Uterus (tissue), 4 donors: ENCODE results near the gene MRFAP1. TPM values are rescaled to one million over a fixed set of nuclear protein-coding genes. Genes with fewer than 3 reads are reported as not detected.
"Not testable (repeated sequence)": the region's sequence is repeated elsewhere in the genome, so short reads cannot be mapped to it uniquely, and the experiment has no call there.

Source experiments
- DNase-seq, 2 donors: peaks; one replicate each; pipeline ENCODE4 v3.0.0-alpha.2; 2019 to 2020
- H3K27ac ChIP-seq, 2 donors: fragments of 200-600 bp; sonication (generic); 1 replicate in 1 of 2; 2 replicates in 1 of 2; pipeline ENCODE4 v1.5.1; 2016 to 2018
- H3K27me3 ChIP-seq, 2 donors: fragments of 200-600 bp; sonication (generic); one replicate each; pipeline ENCODE4 v1.5.1; 2018 to 2019; ENCODE audit warnings: control low read depth in 1 of 2
- H3K36me3 ChIP-seq, 2 donors: fragments of 200-600 bp; sonication (generic); one replicate each; pipeline ENCODE4 v1.5.1; 2019; ENCODE audit warnings: control low read depth in 1 of 2
- H3K4me1 ChIP-seq, 2 donors: fragments of 200-600 bp; sonication (generic); one replicate each; pipeline ENCODE4 v1.5.1; 2018 to 2019; ENCODE audit warnings: control low read depth in 1 of 2
- H3K4me3 ChIP-seq, 2 donors: fragments of 200-600 bp; sonication (generic); 1 replicate in 1 of 2; 2 replicates in 1 of 2; pipeline ENCODE4 v1.5.1; 2018 to 2019; ENCODE audit warnings: mild to moderate bottlenecking in 1 of 2
- H3K9me3 ChIP-seq, 2 donors: fragments of 200-600 bp; sonication (generic); one replicate each; pipeline ENCODE4 v1.5.1; 2019; ENCODE audit warnings: control low read depth in 1 of 2
- POLR2A ChIP-seq, 2 donors: fragments of 450-650 bp; IDR thresholded peaks; one replicate each; pipeline ENCODE4 v1.6.1; 2016; ENCODE audit warnings: antibody characterized with exemption in 2 of 2, mild to moderate bottlenecking in 1 of 2, moderate library complexity in 1 of 2
- intact Hi-C: fragments of 100-400 bp; cut with DNase I; formaldehyde crosslinking; loops from one replicate; pipeline ENCODE4 v1.15.1; 2023; ENCODE audit warnings: low total_unique reads
- total RNA-seq, 4 donors: library from RNA; depleted of rRNA in 3 of 4; stranded (reverse); fragments of >200 nt in 3 of 4; gene quantifications; one replicate each; pipeline versions ENCODE4 v1.1.0 to v1.2.4, GENCODE V29; 2014 to 2023
- TF ChIP-seq, protein P1 (sequence below), 4 experiments: fragments of 200-600 bp in 2 of 4; fragments of 450-650 bp in 2 of 4; sonication (generic) in 2 of 4; IDR thresholded peaks; one replicate each; pipeline ENCODE4 v1.5.1; 2016 to 2019; ENCODE audit warnings: antibody characterized with exemption in 4 of 4, mild to moderate bottlenecking in 2 of 4, moderate library complexity in 1 of 4
- donor health status: DM: yes; HTN: yes; CAD: no.

MRFAP1 gene
- total RNA-seq, 4 donors from 2014 or later = 29.2 to 263 (median 174) TPM

DNA sequence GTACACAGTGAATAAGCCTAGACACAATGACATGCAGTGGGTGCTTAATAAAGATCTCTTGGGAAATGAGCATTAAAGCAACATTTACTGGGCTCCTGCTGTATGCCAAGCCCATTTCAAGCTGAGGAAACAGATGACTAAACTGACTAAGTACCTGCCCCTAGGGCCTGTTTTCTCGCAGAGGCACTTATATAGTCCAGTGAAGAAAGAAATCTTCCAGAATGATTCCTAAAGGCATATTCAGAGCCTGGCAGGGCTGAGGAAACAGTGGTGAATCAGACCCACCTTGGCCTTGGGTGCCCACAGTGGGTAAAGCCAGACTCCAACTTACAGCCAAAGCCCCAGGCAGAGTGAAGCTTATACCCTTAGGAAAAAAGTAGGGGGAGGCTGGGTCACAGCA is 31.2 kb downstream of the MRFAP1 start:
- Histone ChIP-seq H3K4me3 (no peak overlapping the region), H3K27me3 (no peaks in the 10 kb centered on the region), H3K27ac (no peak overlapping the region), H3K36me3 (no peaks in the 10 kb centered on the region), H3K4me1 (peaks cover 8 to 14% of the 10 kb centered on the region in 2 donors), H3K9me3 (no peaks in the 10 kb centered on the region)
- TF ChIP-seq, protein P1, sequence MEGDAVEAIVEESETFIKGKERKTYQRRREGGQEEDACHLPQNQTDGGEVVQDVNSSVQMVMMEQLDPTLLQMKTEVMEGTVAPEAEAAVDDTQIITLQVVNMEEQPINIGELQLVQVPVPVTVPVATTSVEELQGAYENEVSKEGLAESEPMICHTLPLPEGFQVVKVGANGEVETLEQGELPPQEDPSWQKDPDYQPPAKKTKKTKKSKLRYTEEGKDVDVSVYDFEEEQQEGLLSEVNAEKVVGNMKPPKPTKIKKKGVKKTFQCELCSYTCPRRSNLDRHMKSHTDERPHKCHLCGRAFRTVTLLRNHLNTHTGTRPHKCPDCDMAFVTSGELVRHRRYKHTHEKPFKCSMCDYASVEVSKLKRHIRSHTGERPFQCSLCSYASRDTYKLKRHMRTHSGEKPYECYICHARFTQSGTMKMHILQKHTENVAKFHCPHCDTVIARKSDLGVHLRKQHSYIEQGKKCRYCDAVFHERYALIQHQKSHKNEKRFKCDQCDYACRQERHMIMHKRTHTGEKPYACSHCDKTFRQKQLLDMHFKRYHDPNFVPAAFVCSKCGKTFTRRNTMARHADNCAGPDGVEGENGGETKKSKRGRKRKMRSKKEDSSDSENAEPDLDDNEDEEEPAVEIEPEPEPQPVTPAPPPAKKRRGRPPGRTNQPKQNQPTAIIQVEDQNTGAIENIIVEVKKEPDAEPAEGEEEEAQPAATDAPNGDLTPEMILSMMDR (IDR thresholded peaks at IDR 0.05) = no peak
- no peak for TF ChIP-seq POLR2A (IDR thresholded peaks at IDR 0.05)
- intact Hi-C loops = no loop called here
- no peak for DNase-seq

DNA sequence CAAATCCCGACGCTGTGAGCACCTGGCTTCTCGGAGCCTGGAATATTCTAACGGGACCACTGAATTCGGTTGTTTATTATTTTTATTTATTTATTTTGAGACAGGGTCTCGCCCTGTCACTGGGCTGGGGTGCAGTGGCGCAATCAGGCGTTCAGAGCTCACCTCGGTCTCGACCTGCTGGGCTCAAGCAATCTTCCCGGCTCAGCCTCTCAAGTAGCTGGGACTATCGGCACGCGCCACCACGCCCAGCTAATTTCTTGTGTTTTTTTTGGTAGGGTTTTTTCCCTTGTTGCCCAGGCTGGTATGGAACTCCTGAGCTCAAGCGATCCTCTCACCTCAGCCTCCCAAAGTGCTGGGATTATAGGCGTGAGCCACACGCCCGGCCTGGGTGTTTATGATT is 31.6 kb downstream of the MRFAP1 start:
- Histone ChIP-seq H3K4me3 (no peak overlapping the region), H3K36me3 (no peaks in the 10 kb centered on the region), H3K27ac (no peak overlapping the region), H3K9me3 (no peaks in the 10 kb centered on the region), H3K4me1 (peaks cover 13 to 18% of the 10 kb centered on the region in 2 donors), H3K27me3 (no peaks in the 10 kb centered on the region)
- DNase-seq = no peak
- TF ChIP-seq, protein P1 (IDR thresholded peaks at IDR 0.05) = no peak
- intact Hi-C loops = no loop called here

DNA sequence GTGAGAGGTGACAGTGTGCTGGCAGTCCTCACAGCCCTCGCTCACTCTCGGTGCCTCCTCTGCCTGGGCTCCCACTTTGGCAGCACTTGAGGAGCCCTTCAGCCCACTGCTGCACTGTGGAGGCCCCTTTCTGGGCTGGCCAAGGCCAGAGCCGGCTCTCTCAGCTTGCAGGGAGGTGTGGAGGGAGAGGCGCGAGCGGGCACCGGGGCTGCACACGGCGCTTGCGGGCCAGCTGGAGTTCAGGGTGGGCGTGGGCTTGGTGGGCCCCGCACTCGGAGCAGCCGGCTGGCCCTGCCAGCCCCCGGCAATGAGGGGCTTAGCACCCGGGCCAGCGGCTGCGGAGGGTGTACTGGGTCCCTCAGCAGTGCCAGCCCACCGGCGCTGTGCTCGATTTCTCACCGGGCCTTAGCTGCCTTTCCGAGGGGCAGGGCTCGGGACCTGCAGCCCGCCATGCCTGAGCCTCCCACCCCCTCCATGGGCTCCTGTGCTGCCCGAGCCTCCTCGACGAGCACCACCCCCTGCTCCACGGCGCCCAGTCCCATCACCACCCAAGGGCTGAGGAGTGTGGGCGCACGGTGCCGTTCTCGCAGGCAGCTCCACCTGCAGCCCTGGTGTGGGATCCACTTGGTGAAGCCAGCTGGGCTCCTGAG is 32.2 kb downstream of the MRFAP1 start:
- DNase-seq, H3K9me3 ChIP-seq, H3K4me3 ChIP-seq, H3K36me3 ChIP-seq, intact Hi-C loops, H3K27me3 ChIP-seq: not testable (repeated sequence)
- H3K4me1 ChIP-seq = peaks cover 13 to 18% of the 10 kb centered on the region in 2 donors
- H3K27ac ChIP-seq = peak overlapping the region in 1 of 2 donors; percentile 88

DNA sequence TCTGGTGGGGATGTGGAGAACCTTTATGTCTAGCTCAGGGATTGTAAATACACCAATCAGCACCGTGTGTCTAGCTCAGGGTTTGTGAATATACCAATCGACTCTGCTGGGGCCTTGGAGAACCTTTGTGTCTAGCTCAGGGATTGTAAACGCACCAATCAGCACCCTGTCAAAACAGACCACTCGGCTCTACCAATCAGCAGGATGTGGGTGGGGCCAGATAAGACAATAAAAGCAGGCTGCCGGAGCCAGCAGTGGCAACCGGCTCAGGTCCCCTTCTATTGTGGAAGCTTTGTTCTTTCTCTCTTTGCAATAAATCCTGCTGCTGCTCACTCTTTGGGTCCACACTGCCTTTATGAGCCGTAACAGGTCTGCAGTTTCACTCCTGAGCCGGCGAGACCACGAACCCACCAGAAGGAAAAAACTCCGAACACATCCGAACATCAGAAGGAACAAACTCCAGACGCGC is 32.7 kb downstream of the MRFAP1 start:
- Histone ChIP-seq H3K27ac (peak overlapping the region; percentile 85 to 88), H3K4me3 (peak overlapping the region; percentile 46 to 89), H3K4me1 (peaks cover 13 to 18% of the 10 kb centered on the region in 2 donors)
- H3K27me3 ChIP-seq, H3K9me3 ChIP-seq, intact Hi-C loops, H3K36me3 ChIP-seq: not testable (repeated sequence)
- peak in 1 of 2 donors; percentile 25 for DNase-seq

DNA sequence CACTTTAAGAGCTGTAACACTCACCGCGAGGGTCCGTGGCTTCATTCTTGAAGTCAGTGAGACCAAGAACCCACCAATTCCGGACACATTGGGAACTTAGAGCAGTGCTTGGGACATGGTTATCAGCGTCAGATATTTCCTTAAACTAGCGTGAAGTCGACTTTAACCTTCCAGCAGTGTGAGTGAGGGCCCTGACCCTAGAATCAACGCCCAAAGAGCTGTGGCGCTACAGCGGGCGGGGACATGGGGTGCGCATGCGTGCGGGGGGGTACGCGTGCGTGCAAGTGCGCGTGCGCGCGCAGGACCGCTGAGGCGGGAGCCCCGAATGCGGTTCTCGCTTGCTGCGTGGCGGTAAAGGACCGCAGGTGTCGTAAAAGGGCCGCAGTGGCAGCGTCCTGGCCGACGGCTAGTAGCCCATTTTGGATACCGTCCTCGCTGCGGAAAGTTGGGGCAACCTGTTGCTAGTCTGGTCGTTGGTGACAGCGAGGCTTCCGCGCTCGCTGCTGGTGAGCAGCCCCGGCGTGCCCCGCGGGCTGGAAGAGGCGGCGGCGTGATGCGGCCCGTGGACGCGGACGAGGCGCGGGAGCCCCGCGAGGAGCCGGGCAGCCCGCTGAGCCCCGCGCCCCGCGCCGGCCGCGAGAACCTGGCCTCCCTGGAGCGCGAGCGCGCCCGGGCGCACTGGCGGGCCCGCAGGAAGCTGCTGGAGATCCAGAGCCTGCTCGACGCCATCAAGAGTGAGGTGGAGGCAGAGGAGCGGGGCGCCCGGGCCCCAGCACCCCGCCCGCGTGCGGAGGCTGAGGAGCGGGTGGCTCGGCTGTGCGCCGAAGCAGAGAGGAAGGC is 33.4 kb downstream of the MRFAP1 start:
- H3K4me1 ChIP-seq = peaks cover 13 to 18% of the 10 kb centered on the region in 2 donors
- TF ChIP-seq, protein P1 (IDR thresholded peaks at IDR 0.05) = peak in 2 of 4 experiments; percentile 1 to 18
- peak; percentile 63 to 86 for TF ChIP-seq POLR2A (IDR thresholded peaks at IDR 0.05)
- no peaks in the 10 kb centered on the region for H3K36me3 ChIP-seq
- peak; percentile 95 for DNase-seq
- H3K9me3 ChIP-seq = no peaks in the 10 kb centered on the region
- no peaks in the 10 kb centered on the region for H3K27me3 ChIP-seq
- H3K4me3 ChIP-seq = peak overlapping the region; percentile 46 to 89
- peak overlapping the region; percentile 85 to 88 for H3K27ac ChIP-seq
- intact Hi-C loops = no loop called here
